22Rv1 (cell line): ENCODE data around the gene APBA2.
"Not testable (repeated sequence)": the region's sequence is repeated elsewhere in the genome, so short reads cannot be mapped to it uniquely, and the experiment has no call there.

Experiments used
- H3K27ac ChIP-seq: fragments of 450-650 bp; 2 replicates; pipeline ENCODE4 v1.5.1; 2017
- CTCF ChIP-seq: fragments of 450-650 bp; IDR thresholded peaks from 2 replicates; pipeline ENCODE4 v1.5.1; 2017; ENCODE audit warnings: mild to moderate bottlenecking
- ZFX ChIP-seq: fragments of 450-650 bp; IDR thresholded peaks from 2 replicates; pipeline ENCODE4 v1.6.1; 2017; ENCODE audit warnings: antibody characterized with exemption, borderline replicate concordance

APBA2 gene

GRCh38 chr15:29100486-29101000 is 214.8 kb downstream of the APBA2 start:
- TF ChIP-seq ZFX (no peak), CTCF (no peak)
- H3K27ac ChIP-seq, result no peak overlapping the region

GRCh38 chr15:29101491-29101890 is 215.7 kb downstream of the APBA2 start:
- H3K27ac ChIP-seq, result no peak overlapping the region
- no peak for TF ChIP-seq CTCF
- TF ChIP-seq ZFX, result no peak

- not testable (repeated sequence) for H3K27ac ChIP-seq
- peak; percentile 94 for TF ChIP-seq CTCF
These were observed 216.5 kb downstream of the APBA2 start for GRCh38 chr15:29102173-29102794.

- TF ChIP-seq ZFX (no peak), CTCF (no peak)
- H3K27ac ChIP-seq, result no peak overlapping the region
These were observed 217.4 kb downstream of the APBA2 start for GRCh38 chr15:29102911-29103823.

- peak; percentile 98 for TF ChIP-seq CTCF
- TF ChIP-seq ZFX, result no peak
- no peak overlapping the region for H3K27ac ChIP-seq
These were observed 218.2 kb downstream of the APBA2 start for GRCh38 chr15:29103824-29104565.

GRCh38 chr15:29104566-29104880 is 218.7 kb downstream of the APBA2 start:
- H3K27ac ChIP-seq, result no peak overlapping the region

More at GRCh38 chr15:29104566-29104880, 218.7 kb downstream of the APBA2 start:
- TF ChIP-seq ZFX (no peak), CTCF (no peak)
